ENCODE data around the gene C6orf118.

The C6orf118 gene

DNA sequence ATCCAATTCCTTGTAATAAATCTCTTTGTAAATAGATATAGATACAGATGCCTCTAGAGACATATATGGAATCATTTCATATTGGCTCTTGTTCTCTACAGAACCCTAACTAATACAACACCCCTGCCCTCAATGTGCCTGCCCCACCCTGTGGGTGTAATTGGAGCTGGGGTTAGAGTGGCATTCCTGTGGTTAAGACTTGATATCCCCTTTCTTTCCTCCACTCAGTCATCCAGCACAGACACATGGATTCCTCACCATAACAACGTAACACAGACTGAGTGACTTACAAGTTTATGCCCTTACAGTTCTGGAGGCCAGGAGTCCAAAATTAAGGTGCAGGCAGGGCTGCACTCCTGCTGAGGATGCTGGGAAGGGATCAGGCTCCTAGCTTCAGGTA, 42.8 kb downstream of the C6orf118 start:
- Histone ChIP-seq H3K18ac (ENCODE audit: low read length) (no peak overlapping the region), H2AK5ac (ENCODE audit: low read length) (no peak overlapping the region), H3K4me2 (ENCODE audit: low read length) (no peak overlapping the region), H2BK120ac (ENCODE audit: low read depth, low read length) (no peak overlapping the region), H3K23ac (ENCODE audit: low read length) (no peak overlapping the region), H4K8ac (ENCODE audit: low read depth, low read length) (no peak overlapping the region), H3K9ac (ENCODE audit: low read length) (no peak overlapping the region), H3K4me1 (ENCODE audit: control insufficient read depth, low read depth, low read length) (no peaks in the 10 kb centered on the region), H3K56ac (ENCODE audit: low read length) (no peak overlapping the region), H3K79me1 (ENCODE audit: low read length) (no peaks in the 10 kb centered on the region), H3K4me3 (ENCODE audit: low read length) (no peak overlapping the region), H3K27me3 (ENCODE audit: insufficient read depth, low read length, poor library complexity) (no peaks in the 10 kb centered on the region), H2BK5ac (ENCODE audit: low read length) (no peak overlapping the region), H3K79me2 (ENCODE audit: control insufficient read depth, insufficient read depth, low read length) (no peaks in the 10 kb centered on the region), H2BK15ac (replicated peaks; ENCODE audit: low read depth) (no peak overlapping the region), H3K4ac (ENCODE audit: low read depth, low read length) (no peak overlapping the region), H3K27ac (ENCODE audit: low read depth, low read length) (no peak overlapping the region), H4K5ac (ENCODE audit: low read length) (no peak overlapping the region), H3K36me3 (ENCODE audit: control insufficient read depth, insufficient read depth, low read length) (no peaks in the 10 kb centered on the region)
- no CpG with 5 or more reads among the region's 1 CpG for WGBS (ENCODE audit: extremely low coverage, insufficient coverage, low lambda C conversion rate)
- no peak for DNase-seq

DNA sequence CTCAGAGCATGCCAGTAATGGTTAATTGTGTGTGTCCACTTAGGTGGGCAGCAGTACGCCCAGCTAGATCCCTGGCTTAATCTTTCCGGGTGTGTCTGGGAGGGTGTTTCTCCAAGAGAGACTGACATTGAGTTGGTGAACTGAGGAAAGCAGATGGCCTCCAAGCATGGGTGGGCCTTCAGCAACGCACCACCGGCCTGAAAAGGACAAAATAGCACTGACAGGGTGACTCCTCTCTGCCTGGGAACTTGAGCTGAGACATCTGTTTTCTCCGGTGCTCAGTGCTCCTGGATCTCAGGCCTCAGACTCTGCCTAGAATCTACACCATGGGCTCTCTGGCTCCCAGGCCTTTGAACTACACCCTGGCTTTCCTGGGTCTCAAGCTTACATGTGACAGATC, 43.2 kb downstream of the C6orf118 start:
- Histone ChIP-seq H2BK120ac (ENCODE audit: low read depth, low read length) (no peak overlapping the region), H3K23ac (ENCODE audit: low read length) (no peak overlapping the region), H3K27me3 (ENCODE audit: insufficient read depth, low read length, poor library complexity) (no peaks in the 10 kb centered on the region), H2BK5ac (ENCODE audit: low read length) (no peak overlapping the region), H2AK5ac (ENCODE audit: low read length) (no peak overlapping the region), H4K8ac (ENCODE audit: low read depth, low read length) (no peak overlapping the region), H3K56ac (ENCODE audit: low read length) (no peak overlapping the region), H3K36me3 (ENCODE audit: control insufficient read depth, insufficient read depth, low read length) (no peaks in the 10 kb centered on the region), H3K4me2 (ENCODE audit: low read length) (no peak overlapping the region), H3K4me1 (ENCODE audit: control insufficient read depth, low read depth, low read length) (no peaks in the 10 kb centered on the region), H3K4ac (ENCODE audit: low read depth, low read length) (no peak overlapping the region), H3K79me1 (ENCODE audit: low read length) (no peaks in the 10 kb centered on the region), H2BK15ac (replicated peaks; ENCODE audit: low read depth) (no peak overlapping the region), H4K5ac (ENCODE audit: low read length) (no peak overlapping the region), H3K9ac (ENCODE audit: low read length) (no peak overlapping the region), H3K27ac (ENCODE audit: low read depth, low read length) (no peak overlapping the region), H3K18ac (ENCODE audit: low read length) (no peak overlapping the region), H3K79me2 (ENCODE audit: control insufficient read depth, insufficient read depth, low read length) (no peaks in the 10 kb centered on the region), H3K4me3 (ENCODE audit: low read length) (no peak overlapping the region)
- no peak for DNase-seq
- no CpG with 5 or more reads among the region's 5 CpGs for WGBS (ENCODE audit: extremely low coverage, insufficient coverage, low lambda C conversion rate)

DNA sequence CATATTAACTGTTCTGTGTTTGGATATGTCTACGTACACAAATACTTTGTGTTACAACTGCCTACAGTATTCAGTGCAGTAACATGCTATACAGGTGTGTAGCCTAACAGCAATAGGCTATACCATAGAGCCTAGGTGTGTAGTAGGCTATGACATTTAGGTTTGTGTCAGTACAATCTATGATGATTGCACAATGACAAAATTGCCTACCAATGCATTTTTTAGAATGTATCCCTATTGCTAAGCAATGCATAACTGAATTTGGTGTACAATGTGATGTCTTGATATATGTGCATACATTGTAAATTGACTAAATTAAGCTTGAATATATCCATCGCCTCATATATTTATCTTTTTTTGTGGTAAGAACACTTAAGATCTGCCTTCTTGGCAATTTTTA, 48.9 kb downstream of the C6orf118 start:
- Histone ChIP-seq H3K36me3 (ENCODE audit: control insufficient read depth, insufficient read depth, low read length) (no peaks in the 10 kb centered on the region), H2BK5ac (ENCODE audit: low read length) (no peak overlapping the region), H3K4me1 (ENCODE audit: control insufficient read depth, low read depth, low read length) (no peaks in the 10 kb centered on the region), H2BK15ac (replicated peaks; ENCODE audit: low read depth) (no peak overlapping the region), H3K56ac (ENCODE audit: low read length) (no peak overlapping the region), H3K18ac (ENCODE audit: low read length) (no peak overlapping the region), H3K23ac (ENCODE audit: low read length) (no peak overlapping the region), H3K4me3 (ENCODE audit: low read length) (no peak overlapping the region), H4K8ac (ENCODE audit: low read depth, low read length) (no peak overlapping the region), H3K27ac (ENCODE audit: low read depth, low read length) (no peak overlapping the region), H2BK120ac (ENCODE audit: low read depth, low read length) (no peak overlapping the region), H3K27me3 (ENCODE audit: insufficient read depth, low read length, poor library complexity) (no peaks in the 10 kb centered on the region), H2AK5ac (ENCODE audit: low read length) (no peak overlapping the region), H3K79me1 (ENCODE audit: low read length) (no peaks in the 10 kb centered on the region), H3K79me2 (ENCODE audit: control insufficient read depth, insufficient read depth, low read length) (no peaks in the 10 kb centered on the region), H3K4me2 (ENCODE audit: low read length) (no peak overlapping the region), H3K4ac (ENCODE audit: low read depth, low read length) (no peak overlapping the region), H3K9ac (ENCODE audit: low read length) (no peak overlapping the region), H4K5ac (ENCODE audit: low read length) (no peak overlapping the region)
- no CpG with 5 or more reads among the region's 2 CpGs for WGBS (ENCODE audit: extremely low coverage, insufficient coverage, low lambda C conversion rate)
- DNase-seq = no peak

DNA sequence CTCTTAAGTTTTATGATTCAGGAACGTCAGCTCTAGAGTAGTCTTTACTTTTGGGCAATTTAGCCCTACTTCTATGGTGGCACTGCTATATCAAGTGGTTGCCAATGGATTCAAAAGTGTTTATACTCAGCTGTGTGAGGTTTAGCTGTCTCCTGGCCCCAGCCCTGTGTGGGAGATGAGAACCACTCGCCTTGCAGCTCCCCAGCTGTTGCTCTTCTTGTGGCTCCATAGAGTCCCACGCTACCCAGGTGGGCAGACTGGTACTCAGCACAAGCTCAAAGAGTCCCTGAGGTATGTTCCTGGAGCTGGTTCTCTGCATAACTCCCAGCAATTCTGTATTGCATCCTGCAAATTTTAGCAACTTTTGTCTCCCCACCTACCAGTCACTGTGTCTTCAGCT, 59.6 kb downstream of the C6orf118 start:
- no peak overlapping the region for H3K27ac ChIP-seq (ENCODE audit: low read depth, low read length)
- H2BK5ac ChIP-seq (ENCODE audit: low read length) = no peak overlapping the region
- H2AK5ac ChIP-seq (ENCODE audit: low read length) = no peak overlapping the region
- no peaks in the 10 kb centered on the region for H3K79me1 ChIP-seq (ENCODE audit: low read length)
- H3K56ac ChIP-seq (ENCODE audit: low read length) = no peak overlapping the region
- no peak overlapping the region for H3K18ac ChIP-seq (ENCODE audit: low read length)
- no peak overlapping the region for H4K5ac ChIP-seq (ENCODE audit: low read length)
- no peak overlapping the region for H2BK15ac ChIP-seq (replicated peaks; ENCODE audit: low read depth)
- H3K4me3 ChIP-seq (ENCODE audit: low read length) = no peak overlapping the region
- no peak overlapping the region for H4K8ac ChIP-seq (ENCODE audit: low read depth, low read length)
- H3K4ac ChIP-seq (ENCODE audit: low read depth, low read length) = no peak overlapping the region
- no peak for DNase-seq
- H2BK120ac ChIP-seq (ENCODE audit: low read depth, low read length) = no peak overlapping the region
- H3K9ac ChIP-seq (ENCODE audit: low read length) = no peak overlapping the region
- H3K36me3 ChIP-seq (ENCODE audit: control insufficient read depth, insufficient read depth, low read length) = no peaks in the 10 kb centered on the region
- H3K4me1 ChIP-seq (ENCODE audit: control insufficient read depth, low read depth, low read length) = no peaks in the 10 kb centered on the region
- H3K27me3 ChIP-seq (ENCODE audit: insufficient read depth, low read length, poor library complexity) = no peaks in the 10 kb centered on the region
- no peak overlapping the region for H3K4me2 ChIP-seq (ENCODE audit: low read length)
- no peaks in the 10 kb centered on the region for H3K79me2 ChIP-seq (ENCODE audit: control insufficient read depth, insufficient read depth, low read length)
- WGBS (ENCODE audit: extremely low coverage, insufficient coverage, low lambda C conversion rate) = no CpG with 5 or more reads among the region's 3 CpGs
- H3K23ac ChIP-seq (ENCODE audit: low read length) = no peak overlapping the region

DNA sequence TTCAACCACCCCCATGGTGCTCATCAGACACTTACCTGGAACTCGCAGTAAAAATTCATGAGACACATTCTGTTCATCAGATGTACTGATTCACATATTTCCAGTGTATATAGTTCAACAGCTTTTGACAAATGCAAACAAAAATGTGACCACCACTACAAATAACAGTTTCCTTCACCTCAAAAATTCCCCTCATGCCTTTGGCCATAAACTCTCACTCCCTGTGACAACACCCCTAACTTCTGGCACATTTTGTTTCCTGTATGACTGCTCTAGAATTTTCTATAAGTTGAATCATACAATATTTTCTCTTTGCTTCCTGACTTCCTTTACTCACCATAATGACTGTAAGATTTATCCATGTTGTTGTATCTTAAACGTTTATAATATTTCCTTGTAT, 63.7 kb downstream of the C6orf118 start:
- Histone ChIP-seq H3K36me3 (ENCODE audit: control insufficient read depth, insufficient read depth, low read length) (no peaks in the 10 kb centered on the region), H3K4me3 (ENCODE audit: low read length) (no peak overlapping the region), H3K23ac (ENCODE audit: low read length) (no peak overlapping the region), H2BK15ac (replicated peaks; ENCODE audit: low read depth) (no peak overlapping the region), H3K9ac (ENCODE audit: low read length) (no peak overlapping the region), H3K4me2 (ENCODE audit: low read length) (no peak overlapping the region), H2BK120ac (ENCODE audit: low read depth, low read length) (no peak overlapping the region), H3K27me3 (ENCODE audit: insufficient read depth, low read length, poor library complexity) (no peaks in the 10 kb centered on the region), H3K4ac (ENCODE audit: low read depth, low read length) (no peak overlapping the region), H2AK5ac (ENCODE audit: low read length) (no peak overlapping the region), H3K18ac (ENCODE audit: low read length) (no peak overlapping the region), H3K27ac (ENCODE audit: low read depth, low read length) (no peak overlapping the region), H3K56ac (ENCODE audit: low read length) (no peak overlapping the region), H2BK5ac (ENCODE audit: low read length) (no peak overlapping the region), H3K4me1 (ENCODE audit: control insufficient read depth, low read depth, low read length) (no peaks in the 10 kb centered on the region), H3K79me1 (ENCODE audit: low read length) (no peaks in the 10 kb centered on the region), H3K79me2 (ENCODE audit: control insufficient read depth, insufficient read depth, low read length) (no peaks in the 10 kb centered on the region), H4K5ac (ENCODE audit: low read length) (no peak overlapping the region), H4K8ac (ENCODE audit: low read depth, low read length) (no peak overlapping the region)
- WGBS (ENCODE audit: extremely low coverage, insufficient coverage, low lambda C conversion rate) = no CpG with 5 or more reads among the region's 2 CpGs
- DNase-seq = no peak

DNA sequence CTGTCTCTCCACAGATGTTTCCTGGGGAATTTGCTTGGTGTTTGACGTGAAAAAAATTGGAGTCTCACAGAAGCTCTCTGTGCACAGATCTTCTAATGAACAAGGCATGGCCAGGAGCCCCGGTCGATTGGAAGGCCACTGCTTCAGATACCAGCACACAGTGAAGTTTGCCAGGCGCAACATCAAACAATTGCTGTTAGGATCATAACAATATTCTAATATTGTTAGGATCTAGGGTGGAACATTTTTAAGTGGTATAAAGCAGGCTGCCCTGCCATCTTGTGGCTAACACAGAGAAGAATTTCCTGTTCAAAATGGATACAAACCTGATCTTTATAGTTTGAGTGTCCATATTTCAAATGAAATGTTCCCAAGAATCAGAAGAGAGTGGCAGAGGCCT, 64.1 kb downstream of the C6orf118 start:
- Histone ChIP-seq H3K4me2 (ENCODE audit: low read length) (no peak overlapping the region), H2BK5ac (ENCODE audit: low read length) (no peak overlapping the region), H2BK15ac (replicated peaks; ENCODE audit: low read depth) (no peak overlapping the region), H4K5ac (ENCODE audit: low read length) (no peak overlapping the region), H4K8ac (ENCODE audit: low read depth, low read length) (no peak overlapping the region), H3K23ac (ENCODE audit: low read length) (no peak overlapping the region), H3K4ac (ENCODE audit: low read depth, low read length) (no peak overlapping the region), H3K36me3 (ENCODE audit: control insufficient read depth, insufficient read depth, low read length) (no peaks in the 10 kb centered on the region), H3K79me2 (ENCODE audit: control insufficient read depth, insufficient read depth, low read length) (no peaks in the 10 kb centered on the region), H2BK120ac (ENCODE audit: low read depth, low read length) (no peak overlapping the region), H3K56ac (ENCODE audit: low read length) (no peak overlapping the region), H2AK5ac (ENCODE audit: low read length) (no peak overlapping the region), H3K27me3 (ENCODE audit: insufficient read depth, low read length, poor library complexity) (no peaks in the 10 kb centered on the region), H3K4me3 (ENCODE audit: low read length) (no peak overlapping the region), H3K4me1 (ENCODE audit: control insufficient read depth, low read depth, low read length) (no peaks in the 10 kb centered on the region), H3K18ac (ENCODE audit: low read length) (no peak overlapping the region), H3K27ac (ENCODE audit: low read depth, low read length) (no peak overlapping the region), H3K79me1 (ENCODE audit: low read length) (no peaks in the 10 kb centered on the region), H3K9ac (ENCODE audit: low read length) (no peak overlapping the region)
- DNase-seq = peak; percentile 16
- no CpG with 5 or more reads among the region's 4 CpGs for WGBS (ENCODE audit: extremely low coverage, insufficient coverage, low lambda C conversion rate)
